GM21619 (cell line): ENCODE results near the gene ANKRD18A.

Source experiments
- ATAC-seq: cut with Tn5 transposase; IDR thresholded peaks from one replicate; pipeline ENCODE4 v1.9.1; 2021; ENCODE audit not compliant: unreplicated experiment

Gene ANKRD18A

GRCh38 chr9:38620483-38621433, at the start of gene ANKRD18A:
Gene ANKRD18A (minus strand): TSS chr9:38620596. CDS start chr9:38620285, 311 bp downstream.
- ATAC-seq, result peak; percentile 65

- no peak for ATAC-seq
Observed at GRCh38 chr9:38668791-38669466, 48.5 kb upstream of the ANKRD18A start.

- ATAC-seq, result no peak
Observed at GRCh38 chr9:38662763-38663593, 42.6 kb upstream of the ANKRD18A start.

DNA sequence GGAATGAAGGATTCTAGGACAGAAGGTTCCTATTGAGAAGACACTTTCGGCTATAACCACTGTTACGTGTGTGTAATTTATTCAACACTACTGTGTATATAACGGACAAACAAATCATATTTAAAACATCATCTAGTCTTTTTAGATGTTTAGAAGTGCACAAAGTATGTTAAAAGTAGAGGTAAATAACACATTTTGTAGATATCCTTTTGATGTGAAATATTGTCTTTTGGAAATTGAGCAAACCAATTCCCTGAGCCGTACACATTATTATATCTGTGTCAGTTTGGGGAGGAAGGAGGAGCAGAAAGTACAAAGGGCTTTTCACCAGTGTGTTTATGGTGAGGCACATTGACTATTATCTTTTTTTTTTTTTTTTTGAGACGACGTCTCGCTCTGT, 39.1 kb upstream of the ANKRD18A start:
- ATAC-seq, result no peak

DNA sequence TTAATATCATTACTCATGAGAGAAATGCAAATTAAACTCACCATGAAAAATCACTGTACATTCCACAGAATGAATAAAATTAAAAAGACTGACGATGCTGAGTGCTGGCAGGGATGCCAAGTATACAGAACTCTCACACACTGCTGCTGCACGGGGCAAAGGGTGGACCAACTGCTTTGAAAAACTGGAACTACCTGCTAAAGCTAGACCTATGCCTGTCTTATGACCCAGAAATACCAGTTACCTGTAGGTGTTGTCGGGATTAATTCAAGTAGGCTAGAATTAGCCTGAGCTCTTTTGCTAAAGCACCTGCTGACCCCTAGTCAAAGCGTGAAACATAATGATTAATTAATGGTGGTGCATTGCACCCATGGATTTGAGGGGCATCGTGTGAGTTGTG, 36.5 kb upstream of the ANKRD18A start:
- no peak for ATAC-seq

DNA sequence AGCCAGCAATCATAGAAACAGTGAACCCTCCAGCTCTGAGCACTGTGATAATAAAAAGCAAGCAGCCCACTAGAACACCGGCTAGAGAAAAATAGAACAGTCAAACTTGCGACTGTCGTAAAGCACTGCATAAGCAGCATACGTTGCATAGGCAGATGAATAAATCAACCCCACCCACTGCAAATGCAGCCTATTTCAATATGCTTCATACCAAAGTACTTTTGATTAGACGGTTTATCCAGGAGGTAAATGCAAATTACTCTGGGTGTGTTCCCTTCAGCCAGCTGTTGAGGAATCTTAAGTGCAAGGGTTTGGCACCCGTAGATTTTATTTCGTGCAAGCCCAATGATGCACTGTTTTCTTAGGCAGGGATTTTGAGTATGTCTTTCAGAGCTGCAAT, 32.1 kb upstream of the ANKRD18A start:
- ATAC-seq, result no peak

GRCh38 chr9:38652044-38652443, 31.6 kb upstream of the ANKRD18A start:
- ATAC-seq, result no peak

- ATAC-seq, result no peak
Observed at GRCh38 chr9:38651400-38652042, 31.1 kb upstream of the ANKRD18A start.

- ATAC-seq, result no peak
Observed at GRCh38 chr9:38650564-38650963, 30.2 kb upstream of the ANKRD18A start.

- ATAC-seq, result no peak
Observed at GRCh38 chr9:38649731-38650363, 29.5 kb upstream of the ANKRD18A start.

GRCh38 chr9:38644601-38645000, 24.2 kb upstream of the ANKRD18A start:
- ATAC-seq, result no peak

GRCh38 chr9:38643815-38644173, 23.4 kb upstream of the ANKRD18A start:
- ATAC-seq, result no peak

DNA sequence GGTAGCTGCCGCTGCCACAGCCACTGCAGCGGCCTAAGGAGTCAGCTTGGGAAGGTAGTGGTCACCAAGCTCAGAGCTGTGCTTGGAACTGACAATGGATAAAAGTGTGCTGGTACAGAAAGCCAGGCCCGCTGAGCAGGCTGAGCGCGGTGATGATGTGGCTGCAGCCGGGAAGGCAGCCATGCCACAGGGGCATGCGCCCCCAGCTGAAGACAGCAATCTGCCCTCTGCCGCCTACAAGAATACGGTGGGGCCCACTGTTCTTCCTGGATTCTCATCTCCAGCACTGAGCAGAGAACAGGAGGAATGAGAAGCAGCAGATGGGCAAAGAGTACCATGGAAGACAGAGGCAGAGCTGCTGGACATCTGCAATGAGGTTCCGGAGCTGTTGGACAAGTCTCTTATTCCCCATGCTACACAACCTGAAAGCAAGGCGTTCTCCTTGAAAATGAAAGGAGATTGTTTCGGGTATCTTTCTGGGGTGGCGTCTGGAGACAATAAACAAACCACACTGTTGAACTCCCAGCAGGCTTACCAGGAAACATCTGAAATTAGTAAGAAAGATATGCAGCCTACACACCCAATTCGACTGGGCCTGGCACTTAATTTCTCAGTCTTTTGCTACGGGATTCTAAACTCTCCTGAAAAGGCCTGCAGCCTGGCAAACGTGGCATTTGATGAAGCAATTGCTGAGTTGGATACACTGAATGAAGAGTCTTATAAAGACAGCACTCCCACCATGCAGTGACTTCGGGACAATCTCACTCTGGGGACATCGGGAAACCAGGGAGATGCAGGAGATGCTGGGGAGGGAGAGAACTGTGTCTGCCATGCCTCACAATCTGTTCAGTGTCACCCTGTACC, 22.8 kb upstream of the ANKRD18A start:
- ATAC-seq, result no peak

- ATAC-seq, result no peak
Observed at GRCh38 chr9:38641985-38642864, 21.8 kb upstream of the ANKRD18A start.

- no peak for ATAC-seq
Observed at GRCh38 chr9:38641142-38641541, 20.7 kb upstream of the ANKRD18A start.

DNA sequence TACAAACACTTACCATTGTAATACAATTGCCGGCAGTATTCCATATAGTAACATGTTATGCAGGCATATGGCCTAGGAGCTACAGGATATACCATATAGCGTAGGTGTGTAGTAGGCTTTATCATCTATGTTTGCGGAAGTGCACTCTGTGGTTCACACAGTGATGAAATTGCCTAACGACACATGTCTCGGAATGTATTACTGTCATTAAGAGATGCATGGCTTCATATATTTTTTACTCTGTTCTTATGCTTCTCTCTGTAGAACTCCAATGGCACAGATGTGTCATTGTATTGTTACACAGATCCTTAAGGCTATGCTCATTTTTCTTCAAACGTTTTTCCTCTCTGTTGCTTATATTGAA, 19.2 kb upstream of the ANKRD18A start:
- ATAC-seq, result no peak

- no peak for ATAC-seq
Observed at GRCh38 chr9:38638881-38639576, 18.6 kb upstream of the ANKRD18A start.

- no peak for ATAC-seq
Observed at GRCh38 chr9:38634315-38634714, 13.9 kb upstream of the ANKRD18A start.
